Ishikawa (cell line): ENCODE measurements around the gene NPR1.

Experiments used
- CEBPB ChIP-seq: IDR thresholded peaks from 2 replicates; pipeline ENCODE4 v1.6.1; 2012
- CREB1 ChIP-seq: IDR thresholded peaks from 2 replicates; pipeline ENCODE4 v1.6.1; 2012; ENCODE audit warnings: low read depth
- EP300 ChIP-seq: IDR thresholded peaks from 2 replicates; pipeline ENCODE4 v1.6.1; 2012; ENCODE audit warnings: borderline replicate concordance
- FOXM1 ChIP-seq: IDR thresholded peaks from 2 replicates; pipeline ENCODE4 v1.6.1; 2012; ENCODE audit warnings: low read depth, borderline replicate concordance
- MAX ChIP-seq: IDR thresholded peaks from 2 replicates; pipeline ENCODE4 v1.6.1; 2012
- NFIC ChIP-seq: IDR thresholded peaks from 2 replicates; pipeline ENCODE4 v1.6.1; 2012
- RAD21 ChIP-seq: IDR thresholded peaks from 2 replicates; pipeline ENCODE4 v1.6.1; 2012; ENCODE audit warnings: low read depth
- REST ChIP-seq: IDR thresholded peaks from 2 replicates; pipeline ENCODE4 v1.6.1; 2012; ENCODE audit warnings: low read depth, mild to moderate bottlenecking
- TAF1 ChIP-seq: IDR thresholded peaks from 2 replicates; pipeline ENCODE4 v1.6.1; 2012; ENCODE audit warnings: low read depth, mild to moderate bottlenecking
- TCF12 ChIP-seq: IDR thresholded peaks from 2 replicates; pipeline ENCODE4 v1.6.1; 2012; ENCODE audit warnings: low read depth
- USF1 ChIP-seq: IDR thresholded peaks from 2 replicates; pipeline ENCODE4 v1.6.1; 2012
- ZBTB7A ChIP-seq: IDR thresholded peaks from 2 replicates; pipeline ENCODE4 v1.6.1; 2012; ENCODE audit warnings: low read depth

The NPR1 gene

DNA sequence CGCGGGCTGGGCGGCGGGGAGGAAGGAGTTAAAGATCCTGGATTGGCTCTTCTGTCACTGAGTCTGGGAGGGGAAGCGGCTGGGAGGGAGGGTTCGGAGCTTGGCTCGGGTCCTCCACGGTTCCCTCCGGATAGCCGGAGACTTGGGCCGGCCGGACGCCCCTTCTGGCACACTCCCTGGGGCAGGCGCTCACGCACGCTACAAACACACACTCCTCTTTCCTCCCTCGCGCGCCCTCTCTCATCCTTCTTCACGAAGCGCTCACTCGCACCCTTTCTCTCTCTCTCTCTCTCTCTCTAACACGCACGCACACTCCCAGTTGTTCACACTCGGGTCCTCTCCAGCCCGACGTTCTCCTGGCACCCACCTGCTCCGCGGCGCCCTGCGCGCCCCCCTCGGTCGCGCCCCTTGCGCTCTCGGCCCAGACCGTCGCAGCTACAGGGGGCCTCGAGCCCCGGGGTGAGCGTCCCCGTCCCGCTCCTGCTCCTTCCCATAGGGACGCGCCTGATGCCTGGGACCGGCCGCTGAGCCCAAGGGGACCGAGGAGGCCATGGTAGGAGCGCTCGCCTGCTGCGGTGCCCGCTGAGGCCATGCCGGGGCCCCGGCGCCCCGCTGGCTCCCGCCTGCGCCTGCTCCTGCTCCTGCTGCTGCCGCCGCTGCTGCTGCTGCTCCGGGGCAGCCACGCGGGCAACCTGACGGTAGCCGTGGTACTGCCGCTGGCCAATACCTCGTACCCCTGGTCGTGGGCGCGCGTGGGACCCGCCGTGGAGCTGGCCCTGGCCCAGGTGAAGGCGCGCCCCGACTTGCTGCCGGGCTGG is at the start of gene NPR1:
TSS of gene NPR1 (plus strand) at position 170 of the 818 bp plus-strand sequence. CDS start at position 591, 421 bp downstream.
- 0 out of 2 replicates have a peak, but pooled peaks have one; percentile 21 for TF ChIP-seq NFIC
- no peak for TF ChIP-seq RAD21
- TF ChIP-seq ZBTB7A: peak; percentile 58
- no peak for TF ChIP-seq EP300
- TF ChIP-seq MAX: peak; percentile 88

DNA sequence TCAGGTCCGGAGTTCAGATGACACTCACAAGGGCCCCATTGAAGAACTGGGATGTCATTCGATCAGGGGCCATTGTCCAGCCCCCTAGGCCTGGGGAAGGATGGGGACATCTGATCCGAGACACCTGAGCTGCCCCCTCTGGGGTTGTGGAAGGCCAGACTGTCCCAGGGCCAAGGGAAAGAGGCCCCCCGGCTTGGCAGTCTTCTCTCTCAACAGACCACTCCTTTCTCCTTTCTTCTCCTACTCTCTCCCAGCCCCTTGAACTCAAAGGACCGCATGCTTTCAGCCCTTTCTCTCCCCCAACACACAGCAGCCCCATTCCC is 49.2 kb upstream of the NPR1 start:
- no peak for TF ChIP-seq FOXM1
- no peak for TF ChIP-seq REST
- TF ChIP-seq CEBPB: no peak
- no peak for TF ChIP-seq ZBTB7A
- no peak for TF ChIP-seq TCF12
- no peak for TF ChIP-seq CREB1
- no peak for TF ChIP-seq EP300
- TF ChIP-seq RAD21: no peak
- no peak for TF ChIP-seq MAX
- TF ChIP-seq TAF1: no peak

GRCh38 chr1:153629971-153630370 is 48.5 kb upstream of the NPR1 start:
- TF ChIP-seq TCF12 (no peak), MAX (no peak), RAD21 (no peak), REST (no peak), EP300 (no peak)

GRCh38 chr1:153630384-153630783 is 48.1 kb upstream of the NPR1 start:
- no peak for TF ChIP-seq USF1
- TF ChIP-seq FOXM1: no peak
- TF ChIP-seq MAX: no peak
- TF ChIP-seq CREB1: no peak
- TF ChIP-seq NFIC: no peak
- TF ChIP-seq TCF12: no peak
- no peak for TF ChIP-seq CEBPB
- TF ChIP-seq TAF1: no peak
- TF ChIP-seq REST: no peak
